GM21515 (cell line): Measurements from ENCODE around the gene TNKS1BP1.

Experiments used
- ATAC-seq: cut with Tn5 transposase; IDR thresholded peaks from one replicate; pipeline ENCODE4 v1.9.1; 2021; ENCODE audit not compliant: unreplicated experiment

Gene TNKS1BP1

DNA sequence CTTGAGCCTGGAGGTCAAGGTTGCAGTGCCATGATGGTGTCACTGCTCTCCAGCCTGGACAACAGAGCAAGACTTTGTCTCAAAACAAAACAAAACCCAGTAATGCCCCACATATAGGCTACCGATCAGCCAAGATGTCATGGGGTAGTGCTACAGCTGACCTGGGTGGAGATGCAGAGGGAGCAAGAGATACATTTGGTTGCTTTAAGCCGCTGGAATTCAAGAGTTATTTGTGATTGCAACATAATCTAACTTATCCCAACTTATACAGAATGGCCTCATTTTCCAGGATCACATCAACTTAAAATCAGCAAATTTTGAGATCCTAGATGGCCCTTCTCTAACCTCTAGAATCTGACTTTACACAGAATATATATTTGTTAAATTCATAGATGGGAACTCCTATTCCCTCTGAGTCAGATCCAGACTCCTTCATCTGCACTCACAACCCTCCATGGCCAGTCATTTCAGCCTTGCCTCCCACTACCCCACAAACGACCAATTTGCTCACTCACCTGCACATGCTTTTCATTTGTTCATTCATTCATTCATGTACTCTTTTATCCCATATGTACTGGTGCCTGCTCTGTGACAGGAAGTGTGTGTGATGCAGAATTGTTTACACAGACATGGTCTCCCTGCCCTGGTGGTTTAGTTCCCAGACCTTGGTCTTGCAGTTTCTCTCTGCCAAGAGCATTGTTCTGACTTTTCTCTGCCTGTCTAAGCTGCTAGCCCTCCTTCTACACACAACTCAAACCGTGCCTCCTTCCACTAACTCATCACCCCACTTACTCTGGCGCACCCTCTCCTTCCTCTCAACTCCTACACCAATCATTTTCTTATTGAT is 63.6 kb downstream of the TNKS1BP1 start:
- no peak for ATAC-seq

DNA sequence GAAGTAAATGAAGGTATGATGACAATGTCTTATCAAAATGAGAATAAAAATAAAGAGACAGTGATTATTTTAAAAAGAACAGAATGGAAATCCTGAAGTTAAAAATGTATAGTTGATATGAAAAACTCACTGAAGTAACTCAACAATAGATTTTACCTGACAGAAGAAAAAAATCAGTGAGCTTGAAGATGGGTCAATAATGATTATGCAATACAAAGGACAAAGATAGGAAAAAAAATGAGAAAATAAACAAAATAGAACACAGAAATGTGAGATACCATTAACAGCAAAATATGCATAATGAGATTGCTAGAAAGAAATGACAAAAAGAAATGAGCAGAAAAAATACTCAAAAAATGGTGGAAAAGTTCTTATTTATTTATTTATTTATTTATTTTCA is 68.6 kb downstream of the TNKS1BP1 start:
- no peak for ATAC-seq

GRCh38 chr11:57255618-57256017 is 69.1 kb downstream of the TNKS1BP1 start:
- no peak for ATAC-seq

- ATAC-seq: no peak
Observed at GRCh38 chr11:57254631-57255030, 70.1 kb downstream of the TNKS1BP1 start.

DNA sequence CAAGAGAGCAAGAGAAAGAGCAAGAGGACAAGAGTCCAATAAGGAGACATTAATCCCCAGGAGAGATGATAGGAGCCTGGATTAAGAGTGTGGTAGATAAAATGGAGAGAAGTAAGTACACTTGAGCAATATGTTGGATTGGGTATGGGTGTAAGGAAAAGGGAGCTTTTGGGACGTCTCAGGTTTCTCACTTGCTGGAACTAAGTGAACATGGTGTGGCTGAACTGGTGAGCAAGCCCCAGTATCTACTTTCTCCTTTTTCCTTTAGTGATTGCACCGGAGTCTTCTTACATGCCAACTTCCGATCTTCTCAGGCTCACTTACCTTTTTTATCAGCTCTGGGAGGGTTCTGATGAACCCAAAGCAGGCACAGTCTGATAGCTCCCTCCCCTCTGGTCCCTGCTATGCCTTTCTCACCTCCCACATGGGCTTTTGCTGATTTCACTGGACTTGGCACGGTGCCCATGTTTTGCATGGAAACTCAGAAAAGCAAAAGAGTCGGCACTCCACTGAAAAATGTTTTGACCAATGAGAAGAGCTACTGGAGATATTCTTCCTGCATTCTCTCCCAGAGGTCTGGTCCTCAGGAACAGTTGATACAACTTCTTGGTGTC is 73.2 kb downstream of the TNKS1BP1 start:
- no peak for ATAC-seq

DNA sequence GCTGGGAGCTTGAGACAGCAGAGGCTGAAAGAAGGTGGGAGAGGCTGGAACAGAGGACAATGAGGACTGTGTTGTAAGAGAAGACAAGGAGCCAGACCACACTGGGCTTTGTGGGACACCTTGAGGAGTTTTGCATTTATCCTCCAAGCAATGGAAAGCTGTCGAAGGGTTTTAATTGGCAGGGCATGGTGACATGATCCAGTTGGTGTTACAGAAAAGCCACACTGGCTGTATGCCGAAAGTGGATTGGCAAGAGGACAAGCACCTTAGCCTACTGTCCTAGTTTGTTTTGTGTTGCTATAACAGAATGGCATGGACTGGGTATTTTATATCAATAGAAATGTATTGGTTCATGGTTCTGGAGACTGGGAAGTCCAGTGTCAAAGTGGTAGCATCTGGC is 73.7 kb downstream of the TNKS1BP1 start:
- no peak for ATAC-seq
